Right lobe of liver (tissue), 4 donors: ENCODE results near the gene DPP6.

Source experiments
- POLR2A ChIP-seq: fragments of 450-650 bp; IDR thresholded peaks from one replicate; pipeline ENCODE4 v1.6.1; 2017; ENCODE audit warnings: antibody characterized with exemption, mild to moderate bottlenecking
- TF ChIP-seq, protein P1 (sequence below), 4 donors: fragments of 200-600 bp in 3 of 4; fragments of 450-650 bp in 1 of 4; IDR thresholded peaks; one replicate each; pipeline versions ENCODE4 v1.5.1 to v1.8.0; 2016 to 2022; ENCODE audit warnings: antibody characterized with exemption in 4 of 4, mild to moderate bottlenecking in 2 of 4
- donor health status: DM: no; HTN: no; CAD: no.
- donor health status: DM: no; HTN: no; CAD: no.
- donor health status: DM: no; HTN: yes; CAD: no.

DNA sequence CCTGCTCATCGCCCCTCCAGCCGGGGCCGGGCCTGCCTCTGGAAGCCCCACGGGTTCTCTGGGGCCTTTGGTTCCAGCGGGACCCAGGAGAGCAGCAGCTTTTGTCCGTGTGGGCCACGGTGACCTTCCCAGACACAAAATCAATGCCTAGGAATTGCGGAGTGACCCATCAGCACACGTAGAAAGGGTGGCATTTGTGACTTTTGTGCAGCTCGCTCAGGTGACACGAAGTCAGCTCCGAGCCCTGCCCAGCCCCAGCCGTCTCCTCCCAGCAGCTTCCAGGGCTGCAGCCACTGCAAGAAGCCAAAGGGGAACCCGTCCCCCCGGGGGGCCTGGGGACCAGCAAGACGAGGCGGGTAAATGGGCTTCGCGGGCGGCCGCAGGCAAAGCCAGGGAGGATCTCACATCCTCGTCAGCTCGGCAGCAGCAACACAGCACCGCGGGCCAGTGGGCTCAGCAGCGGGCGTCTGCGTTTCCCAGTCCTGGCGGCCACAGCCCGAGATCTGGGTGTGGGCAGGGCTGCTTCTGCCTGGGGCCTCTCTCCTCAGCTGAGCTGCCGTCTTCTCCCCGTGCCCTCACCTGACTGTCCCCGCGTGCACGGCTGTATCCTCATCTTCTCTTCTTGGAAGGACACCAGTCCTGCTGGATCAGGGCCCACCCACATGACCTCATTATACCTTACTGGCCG lies 862.3 kb downstream of the DPP6 start:
- TF ChIP-seq, protein P1, sequence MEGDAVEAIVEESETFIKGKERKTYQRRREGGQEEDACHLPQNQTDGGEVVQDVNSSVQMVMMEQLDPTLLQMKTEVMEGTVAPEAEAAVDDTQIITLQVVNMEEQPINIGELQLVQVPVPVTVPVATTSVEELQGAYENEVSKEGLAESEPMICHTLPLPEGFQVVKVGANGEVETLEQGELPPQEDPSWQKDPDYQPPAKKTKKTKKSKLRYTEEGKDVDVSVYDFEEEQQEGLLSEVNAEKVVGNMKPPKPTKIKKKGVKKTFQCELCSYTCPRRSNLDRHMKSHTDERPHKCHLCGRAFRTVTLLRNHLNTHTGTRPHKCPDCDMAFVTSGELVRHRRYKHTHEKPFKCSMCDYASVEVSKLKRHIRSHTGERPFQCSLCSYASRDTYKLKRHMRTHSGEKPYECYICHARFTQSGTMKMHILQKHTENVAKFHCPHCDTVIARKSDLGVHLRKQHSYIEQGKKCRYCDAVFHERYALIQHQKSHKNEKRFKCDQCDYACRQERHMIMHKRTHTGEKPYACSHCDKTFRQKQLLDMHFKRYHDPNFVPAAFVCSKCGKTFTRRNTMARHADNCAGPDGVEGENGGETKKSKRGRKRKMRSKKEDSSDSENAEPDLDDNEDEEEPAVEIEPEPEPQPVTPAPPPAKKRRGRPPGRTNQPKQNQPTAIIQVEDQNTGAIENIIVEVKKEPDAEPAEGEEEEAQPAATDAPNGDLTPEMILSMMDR (IDR thresholded peaks at IDR 0.05) = no peak
- no peak for TF ChIP-seq POLR2A
